ENCODE measurements around the gene GNB1.

DNA sequence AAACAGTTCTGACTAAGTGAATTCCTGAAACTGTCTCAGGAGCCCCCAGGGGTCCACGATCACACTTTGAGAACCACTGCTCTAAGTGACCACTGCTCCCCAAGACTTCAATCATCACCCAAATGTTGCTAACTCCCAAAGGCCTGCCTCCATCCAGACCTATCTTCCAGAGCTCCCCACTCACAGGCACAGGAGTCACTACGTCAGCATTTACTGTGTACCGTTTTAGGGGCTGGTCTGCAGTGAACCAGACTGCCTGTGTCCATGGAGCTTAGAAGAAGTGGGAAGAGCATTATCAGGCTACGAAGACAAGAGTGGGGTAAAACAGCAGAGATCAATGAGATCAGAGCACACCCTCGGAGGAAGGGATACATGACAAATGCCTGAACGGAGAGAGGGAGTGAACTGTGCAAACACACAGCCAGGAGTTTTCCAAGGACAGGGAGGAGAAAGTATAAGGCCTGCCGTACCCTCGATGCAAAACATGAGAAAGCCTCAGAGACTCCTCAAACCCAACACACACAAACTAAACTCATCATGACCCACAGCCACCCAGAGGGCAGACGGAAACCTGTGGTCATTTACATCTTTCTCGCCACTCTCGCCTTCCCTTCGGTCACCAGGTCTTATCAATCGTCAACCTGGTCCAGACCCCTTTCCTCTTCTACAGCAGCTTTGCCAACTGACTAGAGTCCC, 10.1 kb downstream of the GNB1 start:
- TF ChIP-seq, protein P1, sequence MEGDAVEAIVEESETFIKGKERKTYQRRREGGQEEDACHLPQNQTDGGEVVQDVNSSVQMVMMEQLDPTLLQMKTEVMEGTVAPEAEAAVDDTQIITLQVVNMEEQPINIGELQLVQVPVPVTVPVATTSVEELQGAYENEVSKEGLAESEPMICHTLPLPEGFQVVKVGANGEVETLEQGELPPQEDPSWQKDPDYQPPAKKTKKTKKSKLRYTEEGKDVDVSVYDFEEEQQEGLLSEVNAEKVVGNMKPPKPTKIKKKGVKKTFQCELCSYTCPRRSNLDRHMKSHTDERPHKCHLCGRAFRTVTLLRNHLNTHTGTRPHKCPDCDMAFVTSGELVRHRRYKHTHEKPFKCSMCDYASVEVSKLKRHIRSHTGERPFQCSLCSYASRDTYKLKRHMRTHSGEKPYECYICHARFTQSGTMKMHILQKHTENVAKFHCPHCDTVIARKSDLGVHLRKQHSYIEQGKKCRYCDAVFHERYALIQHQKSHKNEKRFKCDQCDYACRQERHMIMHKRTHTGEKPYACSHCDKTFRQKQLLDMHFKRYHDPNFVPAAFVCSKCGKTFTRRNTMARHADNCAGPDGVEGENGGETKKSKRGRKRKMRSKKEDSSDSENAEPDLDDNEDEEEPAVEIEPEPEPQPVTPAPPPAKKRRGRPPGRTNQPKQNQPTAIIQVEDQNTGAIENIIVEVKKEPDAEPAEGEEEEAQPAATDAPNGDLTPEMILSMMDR (IDR thresholded peaks at IDR 0.05): no peak
- no peak for TF ChIP-seq POLR2A (IDR thresholded peaks at IDR 0.05)
